IMR-90 (cell line): ENCODE results near the gene SLCO2B1. TPM values are rescaled to one million over a fixed set of nuclear protein-coding genes. Genes with fewer than 3 reads are reported as not detected.

Experiments used
- ATAC-seq: fragments of 200-7000 bp; cut with Tn5 transposase; 2 replicates; pipeline ENCODE4 v1.9.1; 2020; ENCODE audit warnings: low read depth, mild to moderate bottlenecking, moderate library complexity
- BruUV-seq: library from RNA; stranded (reverse); fragments of 400-500 nt; replicated peaks from 2 replicates; lab custom pipeline; 2021; lab: Mats Ljungman, UMichigan
- CTCF ChIA-PET: fragments of 300-600 bp; formaldehyde crosslinking; extraction: SDS; loops from one replicate; lab custom pipeline; 2021; ENCODE audit warnings: antibody characterized with exemption; lab: Yijun Ruan, JAX
- POLR2A ChIA-PET: fragments of 300-600 bp; sonication (Branson Sonifier 250); formaldehyde crosslinking; loops from one replicate; lab custom pipeline; 2022; ENCODE audit warnings: antibody characterized with exemption; ENCODE audit not compliant: unreplicated experiment; lab: Charles Lee
- DNase-seq: peaks from one replicate; pipeline ENCODE4 v3.0.0; 2013
- H2AFZ ChIP-seq: replicated peaks from 2 replicates; pipeline ENCODE3; 2013; ENCODE audit warnings: low read length, mild to moderate bottlenecking; ENCODE audit not compliant: poor library complexity
- H2AK5ac ChIP-seq: 2 replicates; pipeline ENCODE4 v1.6.1; 2013; ENCODE audit warnings: low read depth, low read length, inconsistent platforms
- H2AK9ac ChIP-seq: replicated peaks from 2 replicates; pipeline ENCODE3; 2013; ENCODE audit warnings: mild to moderate bottlenecking, low read depth, low read length, moderate library complexity; ENCODE audit not compliant: poor library complexity
- H2BK120ac ChIP-seq: 2 replicates; pipeline ENCODE4 v1.6.1; 2013; ENCODE audit warnings: low read depth, low read length, inconsistent platforms
- H2BK15ac ChIP-seq: 3 replicates; pipeline ENCODE4 v1.6.1; 2013; ENCODE audit warnings: low read depth, low read length, inconsistent platforms
- H2BK20ac ChIP-seq: 2 replicates; pipeline ENCODE4 v1.6.1; 2013; ENCODE audit warnings: low read depth, mild to moderate bottlenecking, inconsistent platforms, low read length, moderate library complexity
- H2BK5ac ChIP-seq: 2 replicates; pipeline ENCODE4 v1.6.1; 2013; ENCODE audit warnings: mild to moderate bottlenecking, low read depth, low read length, inconsistent platforms; ENCODE audit not compliant: poor library complexity, severe bottlenecking
- H3K14ac ChIP-seq: replicated peaks from 2 replicates; pipeline ENCODE4 v1.6.1; 2013; ENCODE audit warnings: low read depth, low read length, inconsistent platforms
- H3K18ac ChIP-seq: 2 replicates; pipeline ENCODE4 v1.6.1; 2013; ENCODE audit warnings: low read depth, low read length, control low read depth
- H3K23ac ChIP-seq: 2 replicates; pipeline ENCODE4 v1.6.1; 2013; ENCODE audit warnings: low read depth, low read length, inconsistent platforms
- H3K27ac ChIP-seq: 2 replicates; pipeline ENCODE4 v1.5.1; 2013; ENCODE audit warnings: mild to moderate bottlenecking, control low read depth, low read length; ENCODE audit not compliant: insufficient read depth
- H3K27me3 ChIP-seq: 2 replicates; pipeline ENCODE4 v1.6.1; 2013; ENCODE audit warnings: low read length; ENCODE audit not compliant: control insufficient read depth, insufficient read depth
- H3K36me3 ChIP-seq: 2 replicates; pipeline ENCODE4 v1.6.1; 2013; ENCODE audit warnings: low read length, mixed read lengths; ENCODE audit not compliant: control insufficient read depth, insufficient read depth
- H3K4ac ChIP-seq: 2 replicates; pipeline ENCODE4 v1.6.1; 2013; ENCODE audit warnings: low read depth, low read length, inconsistent platforms
- H3K4me1 ChIP-seq: 2 replicates; pipeline ENCODE4 v1.6.1; 2013; ENCODE audit warnings: low read length, mixed read lengths; ENCODE audit not compliant: control insufficient read depth, insufficient read depth
- H3K4me2 ChIP-seq: 2 replicates; pipeline ENCODE4 v1.6.1; 2013; ENCODE audit warnings: low read depth, mild to moderate bottlenecking, control low read depth, low read length, moderate library complexity
- H3K4me3 ChIP-seq: 2 replicates; pipeline ENCODE4 v1.5.1; 2013; ENCODE audit warnings: low read depth, mild to moderate bottlenecking, control low read depth, low read length, moderate library complexity; ENCODE audit not compliant: insufficient read depth
- H3K56ac ChIP-seq: 2 replicates; pipeline ENCODE4 v1.6.1; 2013; ENCODE audit warnings: low read length, inconsistent platforms; ENCODE audit not compliant: insufficient read depth; ENCODE audit errors: extremely low read depth
- H3K79me1 ChIP-seq, 2 experiments: 2 replicates each; pipeline ENCODE4 v1.6.1; 2013; ENCODE audit warnings: low read length in 2 of 2, inconsistent platforms in 1 of 2, low read depth in 1 of 2
- H3K9ac ChIP-seq: 2 replicates; pipeline ENCODE4 v1.6.1; 2013; ENCODE audit warnings: low read depth, low read length, control low read depth
- H3K9me1 ChIP-seq: 2 replicates; pipeline ENCODE4 v1.6.1; 2013; ENCODE audit warnings: low read length, inconsistent platforms; ENCODE audit not compliant: insufficient read depth
- H3K9me3 ChIP-seq: 2 replicates; pipeline ENCODE4 v1.6.1; 2013; ENCODE audit warnings: low read length; ENCODE audit not compliant: control insufficient read depth, insufficient read depth
- H4K20me1 ChIP-seq: 2 replicates; pipeline ENCODE4 v1.6.1; 2013; ENCODE audit warnings: low read length, inconsistent platforms; ENCODE audit not compliant: insufficient read depth
- H4K5ac ChIP-seq: 2 replicates; pipeline ENCODE4 v1.6.1; 2013; ENCODE audit warnings: mild to moderate bottlenecking, low read depth, low read length, control low read depth
- H4K8ac ChIP-seq, 2 experiments: 2 replicates each; pipeline ENCODE4 v1.6.1; 2013; ENCODE audit warnings: low read depth in 2 of 2, low read length in 2 of 2, control low read depth in 1 of 2, inconsistent platforms in 1 of 2
- H4K91ac ChIP-seq: 2 replicates; pipeline ENCODE4 v1.6.1; 2013; ENCODE audit warnings: low read depth, low read length, inconsistent platforms; ENCODE audit not compliant: insufficient read depth
- CEBPB ChIP-seq: IDR thresholded peaks from 2 replicates; pipeline ENCODE4 v1.6.1; 2012; ENCODE audit warnings: low read depth, low read length, improper control_type of control experiment
- CHD1 ChIP-seq: IDR thresholded peaks from 2 replicates; pipeline ENCODE4 v1.6.1; 2012; ENCODE audit warnings: low read depth, low read length, improper control_type of control experiment
- MAZ ChIP-seq: IDR thresholded peaks from 2 replicates; pipeline ENCODE4 v1.6.1; 2012; ENCODE audit warnings: low read depth, mild to moderate bottlenecking, low read length, improper control_type of control experiment, moderate library complexity, borderline replicate concordance
- MXI1 ChIP-seq: IDR thresholded peaks from 2 replicates; pipeline ENCODE4 v1.6.1; 2012; ENCODE audit warnings: low read depth, mild to moderate bottlenecking, low read length, moderate library complexity, borderline replicate concordance
- NFE2L2 ChIP-seq: fragments of 150-350 bp; IDR thresholded peaks from 2 replicates; pipeline ENCODE4 v1.6.1; 2016; ENCODE audit warnings: low read depth, mild to moderate bottlenecking, low read length
- POLR2A ChIP-seq: IDR thresholded peaks from 2 replicates; pipeline ENCODE4 v1.6.1; 2012; ENCODE audit warnings: mild to moderate bottlenecking, low read depth, low read length
- RCOR1 ChIP-seq: IDR thresholded peaks from 2 replicates; pipeline ENCODE4 v1.6.1; 2012; ENCODE audit warnings: mild to moderate bottlenecking, low read length, improper control_type of control experiment; ENCODE audit not compliant: insufficient replicate concordance
- RFX5 ChIP-seq: IDR thresholded peaks from 2 replicates; pipeline ENCODE4 v1.8.0; 2012; ENCODE audit warnings: low read depth, mild to moderate bottlenecking, low read length, moderate library complexity
- SMC3 ChIP-seq: fragments of 150-350 bp; IDR thresholded peaks from 2 replicates; pipeline ENCODE4 v1.6.1; 2016; ENCODE audit warnings: low read depth, mild to moderate bottlenecking, antibody characterized with exemption, low read length, moderate library complexity
- WGBS, 2 experiments: methylation state at CpG; one replicate each; pipeline versions ENCODE4 v1.1.5 to v1.1.7; 2013; ENCODE audit warnings: missing lambda C conversion rate in 2 of 2; ENCODE audit not compliant: insufficient read length in 1 of 2; ENCODE audit errors: extremely low coverage in 2 of 2; 5-methylcytosine and 5-hydroxymethylcytosine counted together
- dilution Hi-C: fragments of 300-500 bp; cut with HindIII; formaldehyde crosslinking; loops from one replicate; pipeline ENCODE4 v1.14.3; 2018; ENCODE audit warnings: low sequenced_read_pairs; ENCODE audit not compliant: unreplicated experiment
- in situ Hi-C: fragments of 300-500 bp; cut with MboI; formaldehyde crosslinking; loops from 3 replicates; pipeline ENCODE4 v1.14.3; 2019; ENCODE audit warnings: low sequenced_read_pairs, inconsistent platforms, mixed read lengths
- intact Hi-C: fragments of 100-400 bp; cut with micrococcal nuclease; formaldehyde crosslinking; loops from 2 replicates; pipeline ENCODE4 v1.10.0; 2022
- polyA plus RNA-seq, 3 experiments: library from polyadenylated mRNA; depleted of rRNA; stranded (reverse); fragments of >200 nt; gene quantifications; 2 replicates each; pipeline ENCODE4 v1.2.3, GENCODE V29; 2012; ENCODE audit warnings: low replicate concordance in 1 of 3
- total RNA-seq: library from RNA; depleted of rRNA; stranded (reverse); fragments of >200 nt; gene quantifications from 2 replicates; pipeline ENCODE4 v1.2.3, GENCODE V29; 2012
- TF ChIP-seq, protein P1 (sequence below): conservative IDR thresholded peaks from 2 replicates; pipeline ENCODE4 v1.5.1; 2012; ENCODE audit warnings: mild to moderate bottlenecking, low read depth, low read length, improper control_type of control experiment
- TF ChIP-seq, protein P2 (sequence below): fragments of 150-350 bp; IDR thresholded peaks from 2 replicates; pipeline ENCODE4 v1.6.1; 2017; ENCODE audit warnings: mild to moderate bottlenecking, antibody characterized with exemption, low read length, low read depth
- TF ChIP-seq, protein P3 (sequence below): fragments of 150-350 bp; IDR thresholded peaks from 2 replicates; pipeline ENCODE4 v1.6.1; 2016; ENCODE audit warnings: low read depth, mild to moderate bottlenecking, low read length, moderate library complexity, borderline replicate concordance

SLCO2B1 gene
- total and polyA plus RNA-seq, 2 of the 4 experiments (the other 2 are of a cell fraction): not detected

DNA sequence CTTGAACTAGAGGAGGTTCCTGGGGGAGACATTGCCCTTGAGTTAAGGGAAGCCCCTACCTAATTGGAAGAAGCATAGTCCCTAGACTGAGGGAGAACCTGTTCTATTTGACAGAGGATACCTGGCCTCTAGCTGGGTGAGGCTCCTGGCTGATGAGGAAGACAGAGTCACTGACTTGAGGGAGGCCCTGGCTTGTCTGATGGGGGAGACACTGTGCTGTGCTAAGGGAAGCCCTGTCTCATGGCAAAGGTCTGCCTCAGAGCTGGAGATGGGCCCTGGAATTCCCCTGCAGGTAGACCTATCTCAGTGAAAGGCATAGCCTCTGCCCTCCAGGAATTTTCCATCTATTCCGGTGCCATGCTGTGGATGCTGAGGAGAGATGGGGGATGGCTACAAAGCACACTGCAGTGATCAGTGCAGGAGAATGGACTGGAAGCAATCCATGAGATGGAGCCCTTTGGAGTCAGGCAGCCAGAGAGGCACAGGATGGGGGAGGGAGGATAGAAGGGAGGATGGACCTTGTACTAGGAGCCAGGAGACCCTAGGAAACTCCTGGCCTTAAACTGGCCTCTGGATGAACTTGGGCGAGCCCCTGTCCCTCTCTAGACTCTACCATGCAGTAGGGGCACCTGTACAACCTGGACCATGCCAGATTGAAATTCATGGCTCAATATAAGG is 39.9 kb downstream of the SLCO2B1 start:
- in situ Hi-C loops (no loop called here), dilution Hi-C loops (no loop called here), intact Hi-C loops (no loop called here)
- no peak for ATAC-seq
- Histone ChIP-seq H2BK15ac (no peak overlapping the region), H3K9me1 (no peaks in the 10 kb centered on the region), H3K27ac (no peak overlapping the region), H3K14ac (no peak overlapping the region), H3K4me2 (no peak overlapping the region), H2BK5ac (no peak overlapping the region), H2AK5ac (no peak overlapping the region), H3K18ac (no peak overlapping the region), H2AFZ (no peak overlapping the region), H4K20me1 (no peaks in the 10 kb centered on the region), H3K9me3 (no peaks in the 10 kb centered on the region), H3K23ac (no peak overlapping the region), H3K36me3 (no peaks in the 10 kb centered on the region), H2BK20ac (no peak overlapping the region), H2AK9ac (no peak overlapping the region), H3K27me3 (peaks cover 54% of the 10 kb centered on the region), H4K91ac (no peak overlapping the region), H3K4me3 (no peak overlapping the region), H4K8ac (no peak overlapping the region), H3K79me1 (no peaks in the 10 kb centered on the region), H3K56ac (no peak overlapping the region), H3K9ac (no peak overlapping the region), H3K4me1 (no peaks in the 10 kb centered on the region), H4K5ac (no peak overlapping the region), H3K4ac (no peak overlapping the region), H2BK120ac (no peak overlapping the region)
- CTCF ChIA-PET: interaction anchor here (1.0 kb wide), 1 partner anchor 262 kb away, joined by 3 read pairs; no protein-coding TSS in a partner anchor
- TF ChIP-seq, protein P1, sequence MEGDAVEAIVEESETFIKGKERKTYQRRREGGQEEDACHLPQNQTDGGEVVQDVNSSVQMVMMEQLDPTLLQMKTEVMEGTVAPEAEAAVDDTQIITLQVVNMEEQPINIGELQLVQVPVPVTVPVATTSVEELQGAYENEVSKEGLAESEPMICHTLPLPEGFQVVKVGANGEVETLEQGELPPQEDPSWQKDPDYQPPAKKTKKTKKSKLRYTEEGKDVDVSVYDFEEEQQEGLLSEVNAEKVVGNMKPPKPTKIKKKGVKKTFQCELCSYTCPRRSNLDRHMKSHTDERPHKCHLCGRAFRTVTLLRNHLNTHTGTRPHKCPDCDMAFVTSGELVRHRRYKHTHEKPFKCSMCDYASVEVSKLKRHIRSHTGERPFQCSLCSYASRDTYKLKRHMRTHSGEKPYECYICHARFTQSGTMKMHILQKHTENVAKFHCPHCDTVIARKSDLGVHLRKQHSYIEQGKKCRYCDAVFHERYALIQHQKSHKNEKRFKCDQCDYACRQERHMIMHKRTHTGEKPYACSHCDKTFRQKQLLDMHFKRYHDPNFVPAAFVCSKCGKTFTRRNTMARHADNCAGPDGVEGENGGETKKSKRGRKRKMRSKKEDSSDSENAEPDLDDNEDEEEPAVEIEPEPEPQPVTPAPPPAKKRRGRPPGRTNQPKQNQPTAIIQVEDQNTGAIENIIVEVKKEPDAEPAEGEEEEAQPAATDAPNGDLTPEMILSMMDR: no peak
- no peak for TF ChIP-seq MAZ
- TF ChIP-seq MXI1: no peak
- TF ChIP-seq, protein P2, sequence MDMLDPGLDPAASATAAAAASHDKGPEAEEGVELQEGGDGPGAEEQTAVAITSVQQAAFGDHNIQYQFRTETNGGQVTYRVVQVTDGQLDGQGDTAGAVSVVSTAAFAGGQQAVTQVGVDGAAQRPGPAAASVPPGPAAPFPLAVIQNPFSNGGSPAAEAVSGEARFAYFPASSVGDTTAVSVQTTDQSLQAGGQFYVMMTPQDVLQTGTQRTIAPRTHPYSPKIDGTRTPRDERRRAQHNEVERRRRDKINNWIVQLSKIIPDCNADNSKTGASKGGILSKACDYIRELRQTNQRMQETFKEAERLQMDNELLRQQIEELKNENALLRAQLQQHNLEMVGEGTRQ: no peak
- TF ChIP-seq SMC3: no peak
- TF ChIP-seq CHD1: no peak
- no peak for TF ChIP-seq NFE2L2
- no peak for TF ChIP-seq CEBPB
- TF ChIP-seq, protein P3, sequence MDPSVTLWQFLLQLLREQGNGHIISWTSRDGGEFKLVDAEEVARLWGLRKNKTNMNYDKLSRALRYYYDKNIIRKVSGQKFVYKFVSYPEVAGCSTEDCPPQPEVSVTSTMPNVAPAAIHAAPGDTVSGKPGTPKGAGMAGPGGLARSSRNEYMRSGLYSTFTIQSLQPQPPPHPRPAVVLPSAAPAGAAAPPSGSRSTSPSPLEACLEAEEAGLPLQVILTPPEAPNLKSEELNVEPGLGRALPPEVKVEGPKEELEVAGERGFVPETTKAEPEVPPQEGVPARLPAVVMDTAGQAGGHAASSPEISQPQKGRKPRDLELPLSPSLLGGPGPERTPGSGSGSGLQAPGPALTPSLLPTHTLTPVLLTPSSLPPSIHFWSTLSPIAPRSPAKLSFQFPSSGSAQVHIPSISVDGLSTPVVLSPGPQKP: no peak
- TF ChIP-seq RFX5: no peak
- no peak for TF ChIP-seq RCOR1
- no peak for TF ChIP-seq POLR2A
- POLR2A ChIA-PET: no interaction called here
- no TSS peak for BruUV-seq
- no peak for DNase-seq
- 100% methylated on average over 1 of the region's 2 CpGs; no CpG with 5 or more reads in 1 of the 2 experiments for WGBS, 2 experiments
